OCI-LY3 (cell line): ENCODE results near the gene BRD4.

Source experiments
- EZH2phosphoT487 ChIP-seq: fragments of 200-600 bp; shearing (Covaris generic); IDR thresholded peaks from 2 replicates; pipeline ENCODE4 v1.6.1; 2018; ENCODE audit warnings: antibody characterized with exemption, mixed run types, low read depth
- TF ChIP-seq, protein P1 (sequence below): fragments of 200-600, 300-600 bp; sonication (generic); IDR thresholded peaks from 2 replicates; pipeline ENCODE4 v1.5.1; 2014; ENCODE audit warnings: antibody characterized with exemption, low read length, low read depth

DNA sequence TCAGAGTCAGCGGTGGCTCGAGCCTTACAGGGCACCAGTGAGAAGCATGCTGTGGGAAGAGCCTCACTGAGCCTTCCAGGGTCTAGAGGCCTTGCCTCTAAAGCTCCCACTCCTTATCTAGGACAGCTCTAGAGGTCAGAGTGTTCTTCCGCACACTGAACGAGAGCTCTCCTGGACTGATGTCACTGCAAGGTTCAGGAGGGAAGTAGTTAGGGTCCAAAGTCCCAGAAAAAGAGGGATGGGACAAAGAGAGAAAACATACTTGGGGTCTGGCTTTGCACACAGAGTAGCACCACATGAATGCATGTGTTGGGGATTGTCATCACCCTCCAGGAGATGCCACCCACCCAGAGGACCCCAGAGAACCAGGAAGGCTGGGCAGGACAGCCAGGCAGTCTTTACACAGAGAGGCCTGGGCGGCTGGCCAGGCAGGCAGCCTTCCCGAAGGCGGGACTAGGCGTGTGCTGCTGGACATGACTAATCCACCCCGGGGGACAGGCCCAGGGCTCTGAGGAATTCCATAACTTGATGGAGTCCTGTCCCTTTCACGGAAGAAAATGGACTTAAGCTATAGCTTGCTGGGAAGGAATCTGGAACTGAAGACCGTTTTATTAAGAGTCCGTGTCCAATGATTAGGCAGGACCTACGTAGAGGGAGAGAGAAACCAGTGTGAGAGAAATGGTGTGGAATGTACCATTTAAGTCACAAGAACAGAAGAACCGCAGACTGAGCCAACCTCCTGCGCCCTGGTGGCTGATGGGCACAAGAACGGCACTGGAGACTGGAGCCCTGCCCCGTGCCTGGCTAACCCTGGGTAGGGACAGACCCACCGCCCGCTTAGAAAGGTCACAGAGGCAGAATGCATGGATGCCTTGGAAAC is 83.5 kb downstream of the BRD4 start:
- TF ChIP-seq, protein P1, sequence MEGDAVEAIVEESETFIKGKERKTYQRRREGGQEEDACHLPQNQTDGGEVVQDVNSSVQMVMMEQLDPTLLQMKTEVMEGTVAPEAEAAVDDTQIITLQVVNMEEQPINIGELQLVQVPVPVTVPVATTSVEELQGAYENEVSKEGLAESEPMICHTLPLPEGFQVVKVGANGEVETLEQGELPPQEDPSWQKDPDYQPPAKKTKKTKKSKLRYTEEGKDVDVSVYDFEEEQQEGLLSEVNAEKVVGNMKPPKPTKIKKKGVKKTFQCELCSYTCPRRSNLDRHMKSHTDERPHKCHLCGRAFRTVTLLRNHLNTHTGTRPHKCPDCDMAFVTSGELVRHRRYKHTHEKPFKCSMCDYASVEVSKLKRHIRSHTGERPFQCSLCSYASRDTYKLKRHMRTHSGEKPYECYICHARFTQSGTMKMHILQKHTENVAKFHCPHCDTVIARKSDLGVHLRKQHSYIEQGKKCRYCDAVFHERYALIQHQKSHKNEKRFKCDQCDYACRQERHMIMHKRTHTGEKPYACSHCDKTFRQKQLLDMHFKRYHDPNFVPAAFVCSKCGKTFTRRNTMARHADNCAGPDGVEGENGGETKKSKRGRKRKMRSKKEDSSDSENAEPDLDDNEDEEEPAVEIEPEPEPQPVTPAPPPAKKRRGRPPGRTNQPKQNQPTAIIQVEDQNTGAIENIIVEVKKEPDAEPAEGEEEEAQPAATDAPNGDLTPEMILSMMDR, result no peak
- TF ChIP-seq EZH2phosphoT487, result no peak
